Eye (tissue), 1 donor: Measurements from ENCODE around the gene SEMA4D.
"Not testable (repeated sequence)": the region's sequence is repeated elsewhere in the genome, so short reads cannot be mapped to it uniquely, and the experiment has no call there.

Source experiments
- DNase-seq: peaks from one replicate; pipeline ENCODE4 v3.0.0-alpha.2; 2015

The SEMA4D gene

DNA sequence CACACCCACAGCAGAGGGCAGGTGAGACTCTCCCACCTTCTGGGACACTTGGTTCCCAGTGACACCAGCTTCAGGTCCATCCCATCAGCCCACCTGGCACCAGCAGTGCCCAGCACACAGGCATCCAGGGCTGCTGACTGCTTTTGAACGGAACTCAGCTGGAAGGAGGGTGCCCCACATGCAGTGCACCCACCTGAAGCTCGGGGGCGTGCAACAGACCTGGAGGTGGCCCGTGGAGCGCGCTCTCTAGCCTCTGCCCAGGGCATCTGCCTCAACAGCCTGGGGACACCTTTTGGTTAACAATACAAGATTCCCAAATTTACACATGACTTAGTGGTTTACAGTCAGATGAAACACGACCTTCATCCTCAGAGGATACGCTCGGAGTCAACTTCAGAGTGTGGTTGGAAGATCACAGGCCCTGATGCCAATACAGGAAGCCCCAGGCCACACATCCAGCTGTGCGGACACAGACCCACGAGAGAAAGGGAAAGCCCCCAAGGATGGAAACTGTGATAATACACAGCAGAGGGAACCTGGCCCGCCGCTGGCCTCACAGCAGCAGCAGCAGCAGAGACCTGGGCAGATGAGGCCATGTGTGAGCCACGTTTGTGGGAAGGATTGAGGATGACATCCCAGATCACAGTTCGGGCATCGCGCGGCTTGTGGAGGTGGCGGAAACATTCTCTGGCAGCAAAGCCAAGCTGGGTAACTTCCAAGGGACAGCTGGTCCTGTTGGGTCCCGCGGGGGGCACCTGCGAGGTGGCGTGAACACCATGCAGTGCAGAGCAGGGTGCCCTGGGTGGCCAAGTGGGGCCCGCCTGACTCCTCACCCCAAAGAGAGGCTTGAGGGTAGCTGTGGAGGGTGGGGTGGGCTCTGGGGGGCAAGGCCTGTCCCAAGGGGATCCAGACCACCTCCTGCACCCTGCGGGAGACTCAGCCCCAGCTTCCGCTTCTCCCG is 115.6 kb downstream of the SEMA4D start:
- no peak for DNase-seq

DNA sequence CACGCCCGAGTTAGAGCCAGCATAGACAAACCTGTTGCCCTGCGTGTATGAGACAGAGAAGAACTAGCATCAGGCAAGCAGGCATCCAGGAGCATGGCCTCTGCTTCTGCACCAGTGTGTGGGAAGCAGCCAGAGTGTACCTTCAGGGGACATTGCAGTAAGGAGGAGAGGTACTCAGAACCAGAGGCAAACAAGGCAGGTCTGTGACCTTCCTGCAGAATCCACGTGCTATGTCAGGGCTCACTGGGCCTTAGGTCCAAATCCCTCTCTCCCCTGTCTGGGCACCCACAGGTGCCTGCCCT is 116.7 kb downstream of the SEMA4D start:
- no peak for DNase-seq

DNA sequence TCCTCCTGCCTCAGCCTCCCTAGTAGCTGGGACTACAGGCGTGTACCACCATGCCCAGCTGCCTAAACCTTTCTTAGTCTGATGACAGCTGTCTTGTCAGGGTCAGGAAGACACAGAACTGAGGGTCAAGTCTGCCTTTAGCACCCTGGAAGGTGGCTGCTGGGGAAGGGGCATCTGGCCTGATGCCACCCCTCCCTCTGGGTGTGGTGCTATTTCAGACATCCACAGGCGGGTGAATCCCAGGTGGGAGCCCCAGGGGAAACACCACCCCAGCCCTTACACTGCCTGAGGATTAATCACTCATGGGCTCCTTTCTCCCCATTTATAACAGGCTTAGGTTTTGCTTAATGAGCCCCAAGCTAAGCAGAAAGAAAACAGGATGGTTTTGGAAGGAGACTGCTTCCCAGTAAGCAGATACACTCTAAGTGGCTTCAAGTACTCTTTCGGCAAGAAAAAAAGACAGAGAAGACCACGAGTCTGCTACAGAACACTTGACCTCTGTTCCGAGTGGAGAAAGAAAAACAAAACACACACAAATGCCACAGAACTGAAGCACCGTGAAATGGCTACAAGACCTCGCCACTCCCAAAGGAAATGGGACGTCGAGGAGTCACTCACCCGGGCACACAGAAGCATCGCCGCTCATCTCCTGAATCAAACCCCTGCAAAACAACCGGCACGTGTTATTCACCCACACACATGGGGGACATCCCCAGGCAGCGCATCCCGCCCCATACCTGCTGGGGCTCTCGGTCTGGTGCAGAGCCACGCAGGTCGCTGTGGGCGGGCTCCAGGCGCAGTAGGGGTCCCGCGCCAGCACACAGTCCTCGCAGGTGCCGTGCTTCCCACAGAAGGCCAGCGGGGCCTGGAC is 117.2 kb downstream of the SEMA4D start:
- no peak for DNase-seq

DNA sequence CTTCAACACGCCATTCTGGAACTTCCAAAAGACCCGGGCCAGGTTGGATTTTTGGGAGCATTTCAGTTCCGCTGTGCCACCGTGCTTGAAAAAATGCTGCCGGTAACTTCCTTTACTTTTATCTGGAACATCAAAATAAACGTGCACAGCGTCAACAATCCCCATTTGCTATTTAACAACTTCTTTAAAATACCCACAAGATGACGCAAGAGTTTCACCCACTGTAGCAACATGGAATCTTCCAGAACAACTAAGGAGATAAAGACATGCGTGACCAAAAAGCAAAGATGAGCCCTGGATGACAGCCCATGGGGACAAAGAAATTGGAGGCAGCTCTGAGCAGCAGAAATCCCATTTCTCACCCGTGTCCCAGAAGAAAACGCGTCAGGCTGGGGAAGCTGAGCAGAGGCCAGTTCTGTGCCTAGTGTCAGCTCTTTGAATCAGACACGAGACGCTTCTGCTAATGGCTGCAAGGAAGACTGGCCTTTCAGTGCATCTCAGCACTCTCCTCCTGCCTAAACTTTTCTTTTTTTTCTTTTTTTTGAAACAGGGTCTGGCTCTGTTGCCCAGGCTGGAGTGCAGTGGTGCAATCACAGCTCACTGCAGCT is 118.3 kb downstream of the SEMA4D start:
- no peak for DNase-seq

DNA sequence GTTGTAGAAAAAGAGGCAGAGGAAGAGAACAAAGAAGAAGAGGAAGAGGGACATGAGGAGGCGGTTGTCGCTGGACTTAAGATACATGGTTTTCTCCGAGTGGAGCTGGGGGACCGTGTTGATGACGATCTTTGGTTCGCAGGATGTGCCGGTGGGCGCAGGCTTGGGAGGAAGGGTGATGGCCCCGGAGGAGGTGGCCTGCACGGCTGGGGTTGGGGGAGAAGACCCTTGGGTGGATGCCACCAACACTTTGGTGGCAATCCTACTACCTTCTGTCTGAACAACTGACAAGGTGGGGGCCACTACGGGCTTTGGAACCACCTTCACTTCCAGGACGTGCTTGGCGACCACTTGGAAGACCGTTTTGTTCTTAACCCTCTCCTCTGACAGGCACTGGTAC is 118.9 kb downstream of the SEMA4D start:
- DNase-seq, result no peak

DNA sequence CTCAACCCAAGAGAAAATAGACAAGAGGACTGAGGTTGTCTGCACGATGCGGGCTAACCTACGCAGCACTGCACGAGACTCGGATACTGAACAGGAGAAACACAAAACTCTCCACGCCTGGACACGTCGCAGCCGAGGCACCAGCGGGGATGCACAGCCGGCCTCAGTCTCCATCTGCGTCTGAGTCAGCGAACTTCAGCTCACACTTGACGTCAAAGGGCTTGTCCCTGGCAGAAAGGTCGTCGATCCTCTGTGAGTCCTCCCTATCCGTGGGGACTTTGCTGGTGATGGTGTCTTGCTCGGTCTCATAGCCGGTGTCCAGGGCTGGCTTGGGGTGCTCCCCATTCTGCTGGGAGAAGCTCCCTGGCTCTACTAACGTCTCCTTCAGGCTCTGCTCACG is 119.4 kb downstream of the SEMA4D start:
- DNase-seq, result no peak

DNA sequence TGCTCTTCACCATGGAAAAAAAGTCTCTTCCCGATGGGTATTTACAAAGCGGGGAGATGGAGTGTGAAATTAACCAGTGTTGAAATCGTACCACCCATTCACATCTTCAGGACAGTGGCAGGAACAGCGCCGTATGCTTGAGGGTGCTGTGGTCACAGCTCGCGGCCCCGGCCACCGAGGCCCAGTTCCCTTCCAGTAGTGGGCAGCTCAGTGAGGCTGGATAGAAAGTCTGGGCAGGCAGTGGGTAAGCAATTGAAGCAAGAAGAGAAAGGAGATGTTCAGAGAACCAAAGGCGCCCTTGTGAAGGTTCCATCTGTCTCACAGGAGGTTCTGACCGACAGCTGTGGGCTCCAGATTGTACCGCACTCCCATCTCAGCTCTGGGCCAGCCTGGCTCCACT is 120.5 kb downstream of the SEMA4D start:
- no peak for DNase-seq

DNA sequence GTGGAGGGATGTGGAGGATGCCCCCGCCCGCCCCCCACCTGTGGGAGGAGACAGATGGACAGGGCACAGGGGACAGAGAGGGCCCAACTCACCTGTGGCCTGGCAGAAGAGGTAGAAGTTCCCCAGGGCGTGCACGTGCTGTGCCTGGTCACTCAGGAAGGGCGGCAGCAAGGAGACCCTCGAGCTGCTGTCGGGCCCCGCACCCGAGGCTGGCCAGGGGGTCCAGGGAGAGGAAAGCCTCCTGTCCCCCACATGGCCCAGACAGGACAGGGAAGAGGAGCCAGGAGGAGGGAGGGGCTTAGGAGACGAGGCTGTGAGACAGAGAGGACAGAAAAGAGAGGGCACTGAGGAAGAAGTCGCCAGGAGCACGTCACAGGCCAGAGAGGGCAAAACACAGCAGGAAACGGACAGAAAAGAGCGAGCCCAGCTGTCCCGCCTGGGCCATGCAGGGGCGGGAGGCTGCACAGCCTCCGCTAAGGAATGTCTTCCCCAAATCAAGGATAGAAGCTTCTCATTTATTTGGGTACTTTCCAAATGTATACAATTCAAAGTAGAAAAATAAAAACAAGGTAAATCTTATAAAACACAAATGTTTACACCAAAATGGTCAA is 121.1 kb downstream of the SEMA4D start:
- no peak for DNase-seq

DNA sequence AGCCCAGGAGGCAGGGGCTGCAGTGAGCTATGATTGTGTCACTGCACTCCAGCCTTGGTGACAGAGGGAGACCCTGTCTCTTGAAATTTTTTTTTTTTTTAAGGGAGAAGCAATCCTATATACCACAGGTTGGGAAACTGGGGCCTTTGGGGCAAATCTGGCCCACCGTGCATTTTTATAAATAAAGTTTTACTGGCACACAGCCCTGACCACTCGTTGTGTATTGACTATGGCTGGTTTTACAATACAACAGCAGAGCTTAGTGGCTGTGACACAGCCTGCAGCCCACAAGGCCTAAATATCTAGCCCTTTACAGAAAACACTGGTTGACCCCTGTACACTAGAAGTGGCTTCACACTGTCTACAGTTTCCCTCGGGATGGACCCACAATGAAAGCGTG is 121.6 kb downstream of the SEMA4D start:
- DNase-seq, result no peak

DNA sequence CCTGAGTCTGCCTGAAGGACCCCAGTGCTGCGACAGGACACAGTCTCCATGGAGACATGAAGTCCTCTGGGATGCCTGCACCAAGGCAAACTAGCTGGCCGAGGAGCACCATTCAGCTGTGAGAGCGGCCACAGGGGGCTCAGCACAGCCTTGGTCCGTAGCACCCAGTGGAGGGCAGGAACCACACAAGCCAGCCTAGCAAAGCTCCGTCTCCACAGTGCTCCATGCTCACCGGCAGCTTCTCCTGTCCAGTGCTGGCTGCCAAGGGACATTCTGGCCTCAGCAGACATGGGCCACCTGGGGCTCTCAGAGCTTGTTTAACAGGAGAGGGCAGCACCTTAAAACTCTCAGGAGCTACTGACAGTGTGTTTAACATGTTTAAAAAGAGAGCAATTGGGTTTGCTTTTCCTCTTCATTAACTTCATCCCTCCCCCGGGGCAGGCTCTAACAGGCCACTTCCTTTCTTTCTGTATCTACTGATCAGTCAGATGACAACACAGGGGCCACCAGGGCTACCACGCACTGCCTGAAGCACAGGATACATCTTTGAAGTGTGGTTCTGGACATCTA is 122.6 kb downstream of the SEMA4D start:
- peak; percentile 27 for DNase-seq

DNA sequence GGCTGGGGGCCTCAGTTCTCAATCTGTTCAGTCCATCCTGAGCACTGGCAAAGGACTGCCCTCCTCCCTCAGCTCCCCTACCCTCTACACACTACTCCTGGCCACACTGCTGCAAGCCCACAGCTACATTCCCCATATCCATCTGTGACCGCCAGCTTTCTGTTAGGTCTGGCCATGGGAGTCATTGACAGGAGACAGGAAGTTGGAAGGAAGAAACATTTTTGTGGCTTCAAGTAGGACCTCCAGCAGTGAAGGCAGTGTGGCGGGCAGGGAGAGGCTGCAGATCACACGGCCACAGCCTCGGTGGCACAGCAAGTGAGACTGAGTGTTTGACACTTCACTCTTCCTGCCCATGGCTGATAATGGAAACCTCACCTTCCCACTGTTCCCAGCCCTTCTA is 123.7 kb downstream of the SEMA4D start:
- DNase-seq, result no peak

DNA sequence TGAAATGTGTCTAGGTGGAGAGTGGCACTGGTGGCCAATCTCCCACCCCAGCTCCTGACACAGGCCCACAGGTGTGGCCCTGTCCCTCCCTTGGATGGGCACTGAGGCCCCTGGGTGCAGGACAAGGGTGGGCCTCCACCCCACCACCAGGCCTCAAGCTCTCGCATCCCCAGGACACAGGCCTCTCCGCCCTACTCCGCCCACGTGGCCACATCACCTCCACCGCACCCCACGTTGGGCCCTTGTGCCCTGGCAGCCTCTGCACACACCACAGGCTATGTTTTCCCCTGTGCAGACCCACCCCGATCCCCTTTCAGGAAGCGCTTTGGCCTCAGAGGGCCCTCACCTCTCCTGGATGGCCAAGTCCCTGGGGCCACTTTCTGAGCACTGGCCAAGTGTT is 124.9 kb downstream of the SEMA4D start:
- DNase-seq, result no peak

DNA sequence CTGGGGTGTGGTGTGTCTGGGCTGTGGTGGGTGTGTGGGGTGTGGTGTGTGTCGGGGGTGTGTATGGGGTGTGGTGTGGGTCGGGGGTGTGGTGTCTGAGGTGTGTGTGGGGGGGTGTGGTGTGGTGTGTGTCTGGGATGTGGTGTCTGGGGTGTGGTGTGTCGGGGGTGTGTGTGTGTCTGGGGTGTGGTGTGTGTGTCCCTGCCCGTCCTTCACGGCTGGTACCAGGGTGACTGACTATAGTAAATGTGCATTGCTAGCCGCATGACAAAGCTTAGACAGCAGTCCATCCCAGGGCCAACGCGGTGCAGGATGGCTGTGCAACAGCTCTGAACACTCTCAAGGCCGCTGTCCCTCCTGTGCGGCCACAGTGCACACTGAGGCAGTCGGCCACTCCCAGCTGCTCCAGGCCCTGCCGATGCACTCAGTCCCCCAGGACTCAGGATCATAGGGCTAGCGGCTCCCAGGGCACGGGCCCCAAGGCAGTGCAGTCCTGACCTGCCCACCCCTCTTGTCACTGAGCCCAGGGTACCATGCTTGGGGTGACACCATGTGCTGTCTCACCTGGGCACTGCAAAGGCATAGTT is 125.6 kb downstream of the SEMA4D start:
- no peak for DNase-seq

DNA sequence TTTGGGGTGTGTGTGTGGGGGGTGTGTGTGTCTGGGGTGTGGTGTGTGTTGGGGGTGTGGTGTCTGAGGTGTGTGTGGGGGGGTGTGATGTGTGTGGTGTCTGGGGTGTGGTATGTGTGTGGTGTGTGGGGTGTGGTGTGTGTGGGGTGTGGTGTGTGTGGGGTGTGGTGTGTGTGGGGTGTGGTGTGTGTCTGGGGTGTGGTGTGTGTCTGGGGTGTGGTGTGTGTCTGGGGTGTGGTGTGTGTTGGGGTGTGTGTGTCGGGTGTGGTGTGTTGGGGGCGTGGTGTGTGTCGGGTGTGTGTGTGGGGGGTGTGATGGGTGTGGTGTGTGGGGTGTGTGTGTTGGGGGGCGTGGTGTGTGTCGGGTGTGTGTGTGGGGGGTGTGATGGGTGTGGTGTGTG is 126.1 kb downstream of the SEMA4D start:
- DNase-seq, result not testable (repeated sequence)

DNA sequence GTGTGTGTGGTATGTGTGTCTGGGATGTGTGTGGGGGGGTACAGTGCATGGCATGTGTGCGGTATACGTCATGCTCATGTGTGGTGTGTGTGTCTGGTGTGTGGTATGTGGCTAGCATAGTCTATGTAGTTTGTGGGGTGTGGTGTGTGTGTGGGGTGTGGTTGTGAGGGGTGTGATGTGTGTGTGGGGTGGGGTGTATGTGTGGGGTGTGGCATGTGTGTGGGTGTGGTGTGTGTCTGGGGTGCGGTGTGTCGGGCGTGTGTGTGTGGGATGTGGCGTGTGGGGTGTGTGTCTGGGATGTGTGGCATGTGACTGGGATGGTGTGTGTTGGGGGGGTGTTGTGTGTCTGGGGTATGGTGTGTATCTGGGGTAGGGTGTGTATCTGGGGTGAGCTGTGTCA is 127.3 kb downstream of the SEMA4D start:
- no peak for DNase-seq

DNA sequence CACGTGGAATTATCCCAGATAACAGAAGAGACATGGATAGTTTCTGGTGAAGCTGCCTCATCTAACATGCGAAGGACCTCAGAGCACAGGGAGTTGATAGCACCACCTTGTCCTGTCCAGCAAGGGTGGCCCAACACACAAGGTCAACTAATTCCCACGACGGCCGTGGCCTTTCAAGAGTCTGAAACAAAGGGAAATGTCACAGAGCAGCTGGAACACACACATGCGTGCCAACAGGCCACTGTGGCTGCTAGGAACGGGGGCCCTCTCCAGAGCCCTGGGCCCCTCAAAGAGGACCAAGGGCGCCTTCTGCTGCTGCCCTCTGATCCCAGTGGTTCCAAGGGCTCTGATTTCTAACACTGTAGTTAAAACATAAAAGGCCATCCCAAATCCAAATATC is 128.9 kb downstream of the SEMA4D start:
- no peak for DNase-seq

DNA sequence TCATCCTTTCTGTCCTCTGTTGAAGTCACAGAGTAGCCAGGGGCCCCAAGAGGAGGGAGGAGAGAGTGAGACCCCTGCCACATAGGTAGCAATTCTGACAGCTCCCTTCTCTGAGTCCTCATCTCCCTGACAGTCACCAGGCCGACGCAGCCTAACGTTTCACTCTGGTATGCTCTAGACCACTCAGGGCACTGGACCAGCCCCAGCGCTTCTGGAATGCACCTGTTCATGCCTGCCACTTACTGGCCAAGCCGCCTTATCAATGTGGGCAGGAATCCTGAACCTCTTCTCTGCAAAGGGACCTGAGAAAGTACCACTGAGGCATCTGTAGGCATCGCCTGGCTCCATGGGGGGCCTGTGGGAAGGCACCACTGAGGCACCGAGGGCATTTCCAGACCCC is 129.4 kb downstream of the SEMA4D start:
- no peak for DNase-seq

DNA sequence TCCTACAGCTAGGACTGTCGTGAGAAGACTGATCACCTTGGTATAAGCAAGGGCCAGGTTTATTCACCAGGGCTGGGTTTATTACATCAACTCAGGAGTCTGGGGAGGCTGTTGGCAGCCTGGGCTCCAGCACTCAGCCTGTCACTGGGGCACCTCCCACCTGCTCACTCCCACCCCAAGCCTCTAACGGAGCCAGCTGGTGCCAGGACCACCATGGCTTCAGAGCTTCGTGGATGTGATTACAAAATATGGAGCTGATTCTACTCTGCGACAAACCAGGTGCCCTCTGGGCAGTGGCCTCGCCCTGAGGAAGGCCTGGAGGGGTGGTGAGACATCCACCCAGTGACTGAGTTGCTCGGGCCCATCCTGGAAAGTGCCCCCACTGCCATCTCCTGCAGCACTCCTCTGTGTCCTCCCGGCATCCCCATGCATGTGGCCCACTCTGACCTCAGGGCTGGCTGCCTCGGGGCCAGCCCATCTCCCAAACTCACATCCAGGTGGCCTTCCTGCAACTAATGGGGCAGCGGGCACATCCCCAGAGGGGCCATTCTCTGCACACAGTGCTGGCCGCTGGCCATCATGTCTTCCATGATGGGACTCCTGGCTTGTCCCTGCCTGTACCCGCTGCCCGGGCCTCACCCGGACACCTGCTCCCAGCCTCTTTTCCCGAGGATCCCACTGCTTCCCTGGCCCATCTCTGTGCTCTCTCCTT is 130.0 kb downstream of the SEMA4D start:
- no peak for DNase-seq

DNA sequence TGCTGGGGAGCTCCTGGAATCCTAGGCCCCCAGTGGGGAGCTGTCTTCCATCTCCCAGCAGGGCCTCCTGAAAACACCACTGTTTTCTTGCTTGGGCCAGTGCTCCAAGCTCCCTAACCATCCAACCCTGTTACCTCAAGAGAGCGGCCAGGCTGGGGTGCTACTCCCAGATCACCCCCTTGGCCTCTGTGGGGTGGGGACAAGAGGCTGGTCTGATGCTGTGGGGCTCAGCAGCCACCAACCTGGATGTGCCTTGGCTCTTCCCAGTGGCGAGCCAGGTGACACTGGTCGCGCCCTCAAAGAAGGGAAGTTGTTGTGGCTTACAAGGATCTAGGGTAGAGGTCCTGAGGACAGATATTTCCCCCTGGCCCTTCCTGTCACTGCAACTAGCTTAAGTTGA is 130.6 kb downstream of the SEMA4D start:
- DNase-seq, result no peak

DNA sequence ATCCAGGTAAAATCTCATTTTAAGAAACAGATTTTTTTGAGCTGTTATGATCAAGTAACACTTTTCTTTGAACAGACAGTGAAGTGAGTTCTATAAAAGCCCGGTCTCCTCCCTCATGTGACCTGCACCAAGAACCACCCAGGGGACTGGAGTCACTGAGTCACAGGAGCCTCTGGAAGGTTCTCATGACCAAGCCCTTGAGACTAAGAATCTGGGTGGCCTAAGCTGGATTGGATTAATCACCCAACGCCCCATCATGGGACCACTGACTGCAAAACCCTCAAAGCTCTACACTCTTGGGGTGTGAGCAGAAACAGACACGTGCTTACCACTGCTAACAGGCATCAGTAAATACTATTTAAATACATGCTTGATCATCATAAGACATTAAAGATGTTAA is 131.2 kb downstream of the SEMA4D start:
- no peak for DNase-seq

DNA sequence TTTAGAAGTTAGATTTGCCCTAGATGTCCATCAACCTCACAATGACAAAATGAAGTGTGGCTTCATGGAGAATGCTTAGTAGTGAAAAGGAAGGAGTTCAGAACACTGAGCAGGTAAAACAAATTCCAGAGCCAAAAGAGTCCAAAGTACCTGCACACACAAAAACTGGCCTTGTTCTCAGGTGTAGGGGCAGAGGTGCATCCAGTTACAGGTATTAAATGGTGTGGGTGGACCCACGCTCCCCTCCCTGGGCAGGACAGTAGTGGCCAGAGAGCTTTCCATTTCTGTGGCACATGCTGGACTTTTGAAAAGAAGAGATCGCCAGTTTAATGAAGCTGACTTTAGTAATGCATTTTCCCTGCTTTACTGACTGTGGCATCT is 132.4 kb downstream of the SEMA4D start:
- no peak for DNase-seq
